Measurements from ENCODE around the gene FCF1. TPM values are rescaled to one million over a fixed set of nuclear protein-coding genes. Genes with fewer than 3 reads are reported as not detected.

The FCF1 gene, protein sequence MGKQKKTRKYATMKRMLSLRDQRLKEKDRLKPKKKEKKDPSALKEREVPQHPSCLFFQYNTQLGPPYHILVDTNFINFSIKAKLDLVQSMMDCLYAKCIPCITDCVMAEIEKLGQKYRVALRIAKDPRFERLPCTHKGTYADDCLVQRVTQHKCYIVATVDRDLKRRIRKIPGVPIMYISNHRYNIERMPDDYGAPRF
- 10 to 100 TPM; 71.1 to 87.9 TPM for total RNA-seq

DNA sequence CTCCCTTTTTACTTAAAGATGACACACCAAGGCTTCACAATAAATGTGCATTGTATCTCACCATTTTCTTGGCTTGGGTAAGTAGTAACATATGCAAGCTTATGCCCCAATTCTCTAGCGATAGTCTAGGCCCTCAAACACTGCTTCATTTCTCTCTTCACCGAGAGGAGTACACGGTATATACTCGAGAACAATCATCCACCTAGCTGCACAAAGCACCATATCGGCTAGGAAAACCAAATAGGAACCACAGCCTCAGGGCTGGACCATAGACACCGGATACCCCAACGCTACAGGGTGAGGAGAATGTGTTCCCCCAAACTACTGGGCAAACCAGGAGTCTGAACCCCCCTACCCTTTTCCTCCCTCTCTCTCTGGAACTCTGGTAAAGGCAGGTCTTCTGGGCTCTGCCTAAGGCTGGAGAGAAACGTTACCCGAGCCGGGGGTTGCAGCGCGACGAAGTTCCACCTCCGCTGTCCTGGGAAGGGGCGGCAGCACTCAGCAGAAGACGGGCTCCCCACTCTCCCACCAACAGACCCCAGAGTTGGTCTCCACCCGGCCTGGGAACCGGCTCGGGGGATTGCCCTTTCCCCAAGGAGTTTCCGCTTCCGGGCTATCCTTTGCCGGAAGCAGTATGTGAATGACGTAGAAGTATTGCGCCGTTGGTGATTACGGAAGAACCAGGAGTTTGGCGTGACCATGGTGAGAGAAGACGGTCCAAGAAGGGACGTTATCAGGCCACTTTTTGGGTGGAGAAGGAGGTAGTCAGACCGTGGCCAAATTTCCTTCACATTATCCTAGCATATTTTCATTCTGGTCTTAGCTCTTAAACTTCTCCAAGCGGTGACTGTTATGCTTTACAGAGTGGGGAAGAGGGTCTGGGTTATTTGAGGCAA, at the start of gene FCF1, which contains the start of gene AREL1:
Gene FCF1, plus strand, starts transcription at position 646 of the 896 bp plus-strand sequence. Its CDS starts 54 bp downstream, at position 700.
Gene AREL1, minus strand, starts transcription at position 582 of the 896 bp plus-strand sequence. CDS start 27,465 bp downstream, outside the sequence.
- H3K4me3 Mint-ChIP-seq, result peak within 1 kb of the TSS; percentile 98 to 100
- H3K36me3 Mint-ChIP-seq (ENCODE audit: insufficient read depth in 2 of 2), result peaks cover 7 to 17% of the 10 kb centered on the region in 2 donors
- H3K9me3 Mint-ChIP-seq, result no peaks in the 10 kb centered on the region
- no peaks in the 10 kb centered on the region for H3K27me3 Mint-ChIP-seq (ENCODE audit: low read depth)
- peak within 1 kb of the TSS; percentile 97 for H3K27ac Mint-ChIP-seq
- DNase-seq (peak; percentile 83 to 85), ATAC-seq (replicated peaks in 1 of 2) (peak; percentile 100)
- peaks cover 57% of the 10 kb centered on the region for H3K4me1 Mint-ChIP-seq (ENCODE audit: low read depth)

DNA sequence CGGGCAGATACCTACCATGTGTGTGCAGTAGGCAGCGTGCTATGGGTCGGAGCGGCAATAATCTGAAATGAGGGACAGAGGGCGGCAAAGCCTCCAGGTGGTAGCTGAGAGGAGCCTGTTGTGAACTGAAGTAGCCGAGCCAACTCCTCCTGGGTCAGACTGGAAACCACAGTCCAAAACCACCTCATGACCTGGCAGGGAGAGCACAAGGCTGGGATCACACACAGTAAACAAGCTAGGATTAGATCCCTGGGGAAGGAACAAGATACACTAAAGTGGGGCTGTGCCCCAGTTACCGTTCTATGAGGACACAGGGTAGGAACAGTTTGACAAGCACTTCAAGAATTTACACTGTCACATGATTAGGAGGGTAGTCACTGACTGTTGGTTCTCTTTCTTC, 49.1 kb upstream of the FCF1 start:
- H3K4me3 Mint-ChIP-seq, result no peak overlapping the region
- H3K36me3 Mint-ChIP-seq (ENCODE audit: insufficient read depth in 2 of 2), result peaks cover 2 to 14% of the 10 kb centered on the region in 2 donors
- peaks cover 14% of the 10 kb centered on the region for H3K4me1 Mint-ChIP-seq (ENCODE audit: low read depth)
- H3K27ac Mint-ChIP-seq, result no peak overlapping the region
- DNase-seq (no peak), ATAC-seq (replicated peaks in 1 of 2) (no peak)
- no peaks in the 10 kb centered on the region for H3K9me3 Mint-ChIP-seq
- H3K27me3 Mint-ChIP-seq (ENCODE audit: low read depth), result no peaks in the 10 kb centered on the region

DNA sequence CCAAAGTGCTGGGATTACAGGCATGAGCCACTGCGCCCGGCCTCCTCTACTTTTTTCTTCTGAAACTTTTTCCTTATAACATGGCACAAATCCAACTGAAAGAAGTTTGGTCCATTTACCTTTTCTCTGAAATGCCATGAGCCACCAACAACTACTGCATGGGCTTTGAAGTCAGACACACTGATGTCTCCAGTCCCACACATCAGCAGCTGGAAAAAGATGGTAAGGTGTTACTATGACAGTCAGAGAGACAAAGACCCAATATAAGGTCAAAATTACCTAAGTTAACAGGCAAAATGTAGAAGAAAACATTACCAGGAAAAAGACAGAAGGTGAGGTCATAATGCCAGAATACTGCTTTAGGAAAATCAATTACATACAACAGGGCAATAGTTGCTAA, 48.2 kb upstream of the FCF1 start:
- peak overlapping the region; percentile 47 for H3K27ac Mint-ChIP-seq

DNA sequence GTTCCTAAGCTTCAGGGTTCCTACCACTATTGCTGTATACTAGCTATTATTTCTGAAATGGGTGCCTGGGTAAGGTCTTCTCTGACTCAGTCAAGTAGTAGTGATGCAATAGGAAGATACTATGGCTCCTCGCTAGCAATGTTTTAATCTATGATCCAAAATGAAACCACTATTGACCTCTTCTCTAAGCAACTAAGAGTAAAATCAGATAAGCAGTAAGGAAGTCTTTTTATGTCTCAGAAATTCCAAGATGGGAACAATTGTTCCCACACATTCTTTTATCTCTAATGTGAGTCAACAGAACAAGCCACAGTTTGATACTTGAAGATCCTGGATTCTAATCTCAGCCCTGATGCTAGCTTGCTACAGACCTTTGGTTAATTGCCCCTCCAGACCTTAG, 45.2 kb upstream of the FCF1 start:
- no peaks in the 10 kb centered on the region for H3K9me3 Mint-ChIP-seq
- peaks cover 4 to 25% of the 10 kb centered on the region in 2 donors for H3K36me3 Mint-ChIP-seq (ENCODE audit: insufficient read depth in 2 of 2)
- DNase-seq, result no peak
- H3K4me3 Mint-ChIP-seq, result peak overlapping the region; percentile 10 to 25
- ATAC-seq (replicated peaks in 1 of 2), result peak; percentile 77 to 89
- H3K27me3 Mint-ChIP-seq (ENCODE audit: low read depth), result no peaks in the 10 kb centered on the region
- peak overlapping the region; percentile 73 for H3K27ac Mint-ChIP-seq
- peaks cover 14% of the 10 kb centered on the region for H3K4me1 Mint-ChIP-seq (ENCODE audit: low read depth)

More for the DNA sequence above, 48.2 kb upstream of the FCF1 start:
- ATAC-seq (replicated peaks in 1 of 2) (no peak), DNase-seq (no peak)
- no peaks in the 10 kb centered on the region for H3K27me3 Mint-ChIP-seq (ENCODE audit: low read depth)
- peaks cover 4 to 18% of the 10 kb centered on the region in 2 donors for H3K36me3 Mint-ChIP-seq (ENCODE audit: insufficient read depth in 2 of 2)
- peaks cover 14% of the 10 kb centered on the region for H3K4me1 Mint-ChIP-seq (ENCODE audit: low read depth)
- H3K9me3 Mint-ChIP-seq, result no peaks in the 10 kb centered on the region
- H3K4me3 Mint-ChIP-seq, result no peak overlapping the region

DNA sequence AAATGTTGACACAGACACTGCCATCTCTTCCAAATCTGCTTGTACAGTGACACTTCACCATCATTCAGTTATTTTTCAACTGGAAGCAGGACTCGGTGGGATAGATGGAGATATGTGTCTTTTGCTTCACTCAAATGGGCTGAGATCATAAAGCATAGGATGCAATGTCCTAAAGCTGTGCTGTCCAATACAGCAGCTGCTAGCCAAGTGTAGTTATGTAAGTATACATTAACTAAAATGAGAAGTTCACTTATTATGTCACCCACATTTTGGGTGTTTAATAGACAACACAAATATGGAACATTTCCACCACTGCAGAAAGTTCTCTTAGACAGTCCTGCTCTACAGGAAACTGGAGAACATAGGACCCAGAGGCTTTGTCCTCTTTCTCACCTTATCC, 43.7 kb upstream of the FCF1 start:
- H3K9me3 Mint-ChIP-seq, result no peaks in the 10 kb centered on the region
- H3K4me1 Mint-ChIP-seq (ENCODE audit: low read depth), result peaks cover 14% of the 10 kb centered on the region
- H3K36me3 Mint-ChIP-seq (ENCODE audit: insufficient read depth in 2 of 2), result peaks cover 4 to 23% of the 10 kb centered on the region in 2 donors
- DNase-seq, result no peak
- no peaks in the 10 kb centered on the region for H3K27me3 Mint-ChIP-seq (ENCODE audit: low read depth)
- ATAC-seq (replicated peaks in 1 of 2), result no peak
- H3K27ac Mint-ChIP-seq, result peak overlapping the region; percentile 81
- no peak overlapping the region for H3K4me3 Mint-ChIP-seq

DNA sequence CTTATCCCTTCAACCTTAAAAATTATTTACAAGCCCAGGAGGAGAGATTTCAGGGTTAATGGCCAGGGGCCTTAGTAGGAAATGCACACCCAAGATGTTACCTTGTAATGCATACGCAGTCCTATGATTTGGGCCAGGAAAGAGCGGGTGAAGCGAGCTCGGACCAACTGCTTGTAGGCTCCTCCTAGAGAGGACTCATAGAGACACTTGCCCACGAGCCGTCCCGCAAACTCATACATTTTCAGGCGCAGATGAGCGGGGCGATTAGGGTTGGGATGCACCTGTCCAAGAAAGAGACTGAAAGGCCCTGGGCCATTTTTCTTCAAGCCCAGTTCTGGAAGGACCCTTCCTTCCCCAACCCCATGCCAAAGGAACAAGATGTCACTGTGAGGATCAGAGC, 43.1 kb upstream of the FCF1 start:
- no peaks in the 10 kb centered on the region for H3K27me3 Mint-ChIP-seq (ENCODE audit: low read depth)
- no peak for ATAC-seq (replicated peaks in 1 of 2)
- no peaks in the 10 kb centered on the region for H3K9me3 Mint-ChIP-seq
- H3K27ac Mint-ChIP-seq, result peak overlapping the region; percentile 81
- peaks cover 2 to 21% of the 10 kb centered on the region in 2 donors for H3K36me3 Mint-ChIP-seq (ENCODE audit: insufficient read depth in 2 of 2)
- peaks cover 14% of the 10 kb centered on the region for H3K4me1 Mint-ChIP-seq (ENCODE audit: low read depth)
- DNase-seq, result no peak
- no peak overlapping the region for H3K4me3 Mint-ChIP-seq

DNA sequence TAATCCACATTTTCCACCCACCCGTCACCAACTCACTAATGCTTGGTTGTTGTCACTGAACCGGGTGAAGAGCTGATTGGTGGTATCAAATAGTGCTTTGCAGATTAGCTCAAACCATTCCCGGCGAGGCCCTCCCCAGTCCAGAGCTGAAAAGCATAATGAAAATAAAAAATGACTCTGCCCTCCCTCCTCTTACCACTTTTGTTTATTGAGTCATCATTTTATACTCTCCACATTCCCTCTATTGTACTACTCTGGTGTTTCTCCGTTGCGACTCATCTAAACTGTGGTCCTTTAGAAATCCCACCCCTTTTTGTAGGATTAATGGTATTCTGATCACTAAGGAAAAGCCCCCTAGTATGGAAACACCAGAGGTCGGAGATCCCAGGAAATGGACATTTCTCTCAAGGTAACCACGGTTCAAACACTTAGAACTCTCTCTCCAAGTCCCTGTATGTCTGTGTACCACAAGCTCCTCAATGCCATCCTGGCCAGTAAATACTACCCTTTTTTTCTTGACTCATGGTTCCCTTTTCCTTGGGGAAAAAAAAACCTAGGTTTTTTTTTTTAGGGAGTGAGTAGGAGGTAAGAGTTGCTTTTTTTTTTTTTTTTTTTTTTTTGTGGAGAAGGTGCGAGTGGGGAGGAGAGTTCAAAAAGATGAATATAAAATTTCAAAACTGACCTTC, 42.1 kb upstream of the FCF1 start:
- H3K36me3 Mint-ChIP-seq (ENCODE audit: insufficient read depth in 2 of 2), result peaks cover 2 to 23% of the 10 kb centered on the region in 2 donors
- no peak overlapping the region for H3K27ac Mint-ChIP-seq
- H3K27me3 Mint-ChIP-seq (ENCODE audit: low read depth), result no peaks in the 10 kb centered on the region
- DNase-seq, result no peak
- H3K9me3 Mint-ChIP-seq, result no peaks in the 10 kb centered on the region
- no peak overlapping the region for H3K4me3 Mint-ChIP-seq
- peaks cover 14% of the 10 kb centered on the region for H3K4me1 Mint-ChIP-seq (ENCODE audit: low read depth)
- no peak for ATAC-seq (replicated peaks in 1 of 2)

DNA sequence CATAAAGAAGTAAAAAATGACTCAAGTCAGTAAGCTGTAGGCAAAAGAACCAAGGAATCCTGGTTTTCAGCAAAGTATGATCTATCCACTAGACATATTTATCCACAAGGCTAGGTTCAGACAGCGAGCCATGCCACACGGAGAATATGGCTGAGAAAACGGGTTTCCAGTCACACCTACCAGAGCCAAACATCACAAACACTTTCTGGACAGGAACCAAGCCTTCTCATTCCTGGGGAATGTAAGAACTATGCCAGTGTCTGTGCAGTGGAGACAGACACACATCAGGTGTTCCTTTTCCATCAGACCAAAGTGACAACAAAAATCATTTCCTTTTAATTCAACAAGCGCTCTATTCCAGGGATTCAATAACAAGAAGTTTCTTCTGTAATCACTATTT, 41.2 kb upstream of the FCF1 start:
- Mint-ChIP-seq H3K27ac (no peak overlapping the region), H3K27me3 (ENCODE audit: low read depth) (no peaks in the 10 kb centered on the region), H3K36me3 (ENCODE audit: insufficient read depth in 2 of 2) (peaks cover 5 to 26% of the 10 kb centered on the region in 2 donors), H3K9me3 (no peaks in the 10 kb centered on the region), H3K4me3 (no peak overlapping the region), H3K4me1 (ENCODE audit: low read depth) (peaks cover 14% of the 10 kb centered on the region)
- ATAC-seq (replicated peaks in 1 of 2) (no peak), DNase-seq (no peak)

DNA sequence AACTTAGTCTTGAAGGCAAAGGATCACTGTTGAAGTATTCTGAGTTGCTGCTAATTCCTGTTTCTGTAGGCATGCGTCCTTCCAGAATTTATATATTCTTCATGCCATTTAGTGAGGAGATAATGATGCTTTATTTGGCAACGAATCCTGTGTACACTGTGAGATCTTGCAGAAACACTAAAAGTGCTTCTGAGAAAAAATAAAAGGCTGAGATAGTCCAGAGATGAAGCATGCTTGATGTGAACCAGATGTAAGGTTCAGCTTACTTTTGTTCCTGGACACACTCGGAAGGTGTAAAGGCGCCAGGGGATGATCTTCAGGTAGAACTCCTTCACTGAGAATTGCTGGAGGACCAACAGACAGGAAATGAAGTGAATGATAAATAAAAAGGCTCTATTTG, 39.2 kb upstream of the FCF1 start:
- no peaks in the 10 kb centered on the region for H3K9me3 Mint-ChIP-seq
- ATAC-seq (replicated peaks in 1 of 2) (no peak), DNase-seq (no peak)
- H3K27ac Mint-ChIP-seq, result no peak overlapping the region
- peaks cover 5 to 25% of the 10 kb centered on the region in 2 donors for H3K36me3 Mint-ChIP-seq (ENCODE audit: insufficient read depth in 2 of 2)
- H3K4me3 Mint-ChIP-seq, result no peak overlapping the region
- no peaks in the 10 kb centered on the region for H3K4me1 Mint-ChIP-seq (ENCODE audit: low read depth)
- H3K27me3 Mint-ChIP-seq (ENCODE audit: low read depth), result no peaks in the 10 kb centered on the region

DNA sequence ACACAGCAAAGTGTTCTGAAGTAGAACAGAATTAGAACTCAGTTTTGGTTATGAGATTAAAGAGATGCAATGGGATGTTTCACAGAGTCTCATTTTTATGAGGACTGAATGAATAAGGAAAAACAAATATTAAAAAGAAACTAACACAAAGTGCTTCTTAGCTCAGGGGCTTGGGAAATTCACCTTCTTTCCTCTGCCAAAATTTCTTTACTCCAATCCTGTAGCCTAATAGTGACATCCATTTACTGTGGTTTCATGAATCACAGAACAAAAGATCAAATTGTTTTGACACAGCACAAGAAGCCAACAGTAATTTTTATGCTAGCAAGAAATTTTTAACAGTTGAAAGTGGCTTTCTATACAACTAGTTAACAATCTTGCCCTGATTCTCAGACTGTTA, 37.7 kb upstream of the FCF1 start:
- Mint-ChIP-seq H3K9me3 (no peaks in the 10 kb centered on the region), H3K27ac (no peak overlapping the region), H3K27me3 (ENCODE audit: low read depth) (no peaks in the 10 kb centered on the region), H3K4me1 (ENCODE audit: low read depth) (no peaks in the 10 kb centered on the region), H3K4me3 (no peak overlapping the region), H3K36me3 (ENCODE audit: insufficient read depth in 2 of 2) (peaks cover 3 to 20% of the 10 kb centered on the region in 2 donors)
- DNase-seq, result no peak
- no peak for ATAC-seq (replicated peaks in 1 of 2)

DNA sequence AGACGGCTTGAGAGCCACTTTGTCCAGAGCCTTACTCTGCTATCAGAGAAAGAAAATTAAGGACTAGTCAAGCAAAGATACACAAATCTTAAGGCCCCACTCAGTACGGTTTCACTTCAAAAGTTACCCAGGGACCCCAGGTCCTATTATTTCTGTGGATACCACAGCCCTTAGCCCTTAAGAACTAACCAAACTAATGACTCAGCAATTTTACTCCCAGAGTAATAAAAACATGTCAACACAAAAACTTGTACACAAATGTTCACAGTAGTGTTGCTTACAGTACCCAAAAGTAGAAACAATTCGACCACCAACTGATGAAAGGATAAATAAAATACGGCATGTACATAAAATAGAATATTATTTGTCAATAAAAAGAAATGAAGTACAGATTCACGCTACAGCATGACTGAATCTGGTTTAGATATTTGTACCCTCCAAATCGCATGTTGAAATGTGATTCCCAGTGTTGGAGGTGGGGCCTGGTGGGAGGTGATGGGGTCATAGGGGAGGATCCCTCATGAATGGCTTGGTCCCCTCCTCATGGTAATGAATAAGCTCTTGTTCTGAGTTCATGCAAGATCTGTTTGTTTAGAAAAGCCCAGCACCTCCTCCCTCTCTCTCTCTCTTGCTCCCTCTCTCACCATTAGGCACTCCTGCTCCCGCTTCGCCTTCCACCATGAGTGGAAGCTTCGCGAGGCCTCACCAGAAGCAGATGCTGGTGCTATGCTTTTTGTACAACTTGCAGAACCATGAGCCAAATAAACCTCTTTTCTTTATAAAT, 30.6 kb upstream of the FCF1 start:
- Mint-ChIP-seq H3K27me3 (ENCODE audit: low read depth) (no peaks in the 10 kb centered on the region), H3K4me3 (no peak overlapping the region), H3K36me3 (ENCODE audit: insufficient read depth in 2 of 2) (peaks cover 0 to 20% of the 10 kb centered on the region in 2 donors), H3K9me3 (no peaks in the 10 kb centered on the region), H3K4me1 (ENCODE audit: low read depth) (peaks cover 15% of the 10 kb centered on the region), H3K27ac (no peak overlapping the region)
- ATAC-seq (replicated peaks in 1 of 2), result no peak
- DNase-seq, result no peak

DNA sequence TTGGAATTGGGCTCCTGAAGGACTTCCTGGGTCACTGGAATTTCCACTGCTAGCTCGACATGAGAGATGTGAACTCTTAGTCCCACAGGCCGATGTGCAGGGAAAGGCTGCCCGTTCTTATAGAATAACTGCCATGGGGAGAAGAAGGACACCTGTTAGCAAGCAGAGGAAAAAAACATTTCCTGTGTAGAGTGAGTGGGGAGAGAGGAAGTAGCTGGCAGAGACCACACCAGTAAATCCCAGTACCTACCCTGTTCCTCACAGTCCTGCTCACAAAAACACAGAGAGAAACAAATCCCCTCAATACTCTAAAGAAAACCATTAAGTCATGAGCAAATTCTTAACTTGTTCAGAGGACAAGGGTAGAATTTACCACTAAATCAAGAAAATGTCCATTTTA, 29.5 kb upstream of the FCF1 start:
- Mint-ChIP-seq H3K9me3 (no peaks in the 10 kb centered on the region), H3K4me1 (ENCODE audit: low read depth) (peaks cover 15% of the 10 kb centered on the region), H3K36me3 (ENCODE audit: insufficient read depth in 2 of 2) (peaks cover 1 to 21% of the 10 kb centered on the region in 2 donors), H3K27me3 (ENCODE audit: low read depth) (no peaks in the 10 kb centered on the region), H3K4me3 (no peak overlapping the region), H3K27ac (no peak overlapping the region)
- ATAC-seq (replicated peaks in 1 of 2), result no peak
- DNase-seq, result no peak
